HG02970 (cell line): Measurements from ENCODE around the gene CX3CR1.
"Not testable (repeated sequence)": the region's sequence is repeated elsewhere in the genome, so short reads cannot be mapped to it uniquely, and the experiment has no call there.

Source experiments
- ATAC-seq: cut with Tn5 transposase; IDR thresholded peaks from one replicate; pipeline ENCODE4 v1.9.1; 2021; ENCODE audit warnings: mild to moderate bottlenecking, moderate library complexity, moderate number of reproducible peaks; ENCODE audit not compliant: unreplicated experiment, low FRiP score

The CX3CR1 gene

DNA sequence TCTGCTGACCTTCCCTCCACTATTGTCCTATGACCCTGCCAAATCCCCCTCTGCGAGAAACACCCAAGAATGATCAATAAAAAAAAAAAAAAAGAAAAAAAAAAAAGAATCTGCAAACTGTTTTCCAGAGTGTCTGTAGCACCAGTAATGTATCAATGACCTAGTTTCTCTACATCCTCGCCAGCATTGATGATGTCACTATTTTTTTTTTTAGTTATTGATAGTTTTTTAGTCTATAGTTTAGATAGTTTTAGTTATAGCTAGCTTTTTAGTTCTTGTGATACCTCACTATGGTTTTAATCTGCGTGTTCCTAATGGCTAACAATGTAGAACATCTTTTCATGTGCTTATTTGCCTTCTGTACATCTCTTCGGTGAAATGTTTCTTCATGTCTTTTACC is 51.3 kb downstream of the CX3CR1 start:
- ATAC-seq, result no peak

DNA sequence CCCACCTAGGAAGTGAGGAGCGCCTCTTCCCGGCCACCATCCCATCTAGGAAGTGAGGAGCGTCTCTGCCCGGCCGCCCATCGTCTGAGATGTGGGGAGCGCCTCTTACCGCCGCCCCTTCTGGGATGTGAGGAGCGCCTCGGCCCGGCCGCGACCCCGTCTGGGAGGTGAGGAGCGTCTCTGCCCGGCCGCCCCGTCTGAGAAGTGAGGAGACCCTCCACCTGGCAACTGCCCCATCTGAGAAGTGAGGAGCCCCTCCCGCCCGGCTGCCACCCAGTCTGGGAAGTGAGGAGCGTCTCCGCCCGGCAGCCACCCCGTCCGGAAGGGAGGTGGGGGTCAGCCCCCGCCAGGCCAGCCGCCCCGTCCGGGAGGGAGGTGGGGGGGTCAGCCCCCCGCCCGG is 52.2 kb downstream of the CX3CR1 start:
- ATAC-seq, result not testable (repeated sequence)

DNA sequence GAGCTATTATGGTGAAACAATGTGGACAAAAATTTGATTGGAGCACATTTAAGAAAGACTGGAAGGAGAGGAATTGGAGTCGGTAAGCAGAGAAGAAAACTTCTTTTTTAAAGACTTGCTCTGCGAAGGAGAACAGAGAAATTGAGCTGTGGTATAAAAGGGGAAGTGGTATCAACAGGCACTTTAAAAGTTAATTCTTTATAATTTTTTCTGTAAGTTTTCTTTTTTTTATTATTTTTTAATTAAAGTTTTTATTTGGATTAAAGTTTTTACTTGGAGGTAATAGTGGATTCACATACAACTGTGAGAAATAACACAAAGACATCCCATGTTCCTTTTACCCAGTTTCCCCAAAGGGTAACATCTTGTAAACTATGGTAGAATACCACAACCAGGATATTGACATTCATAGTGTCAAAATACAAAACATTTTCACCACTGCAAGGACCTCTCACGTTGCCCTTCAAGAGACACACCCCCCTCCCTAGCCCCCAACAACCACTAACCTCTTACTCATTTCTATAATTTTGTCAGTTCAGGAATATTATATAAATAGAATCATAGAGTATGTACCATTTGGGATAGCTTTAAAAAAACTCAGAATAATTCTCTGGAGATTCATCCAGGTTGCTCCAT is 53.6 kb downstream of the CX3CR1 start:
- no peak for ATAC-seq

DNA sequence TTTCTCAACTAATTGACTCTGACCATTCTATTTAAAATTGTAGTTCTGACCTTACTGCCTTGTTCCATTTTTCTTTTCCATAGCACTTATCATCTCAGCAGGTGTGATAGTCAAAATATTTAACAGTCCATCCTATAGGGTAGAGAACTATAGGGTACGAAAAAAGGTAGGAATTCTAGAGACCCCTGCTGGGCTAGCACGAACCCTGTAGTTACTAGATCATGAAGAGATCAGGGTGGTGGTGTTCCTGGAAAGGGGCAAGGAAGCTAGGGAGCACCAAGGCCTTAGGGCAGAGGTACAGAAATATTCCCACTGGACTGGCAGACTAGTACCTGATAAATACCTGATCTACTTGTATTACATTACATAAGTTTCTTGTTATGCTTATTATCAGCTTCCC is 55.5 kb downstream of the CX3CR1 start:
- no peak for ATAC-seq

DNA sequence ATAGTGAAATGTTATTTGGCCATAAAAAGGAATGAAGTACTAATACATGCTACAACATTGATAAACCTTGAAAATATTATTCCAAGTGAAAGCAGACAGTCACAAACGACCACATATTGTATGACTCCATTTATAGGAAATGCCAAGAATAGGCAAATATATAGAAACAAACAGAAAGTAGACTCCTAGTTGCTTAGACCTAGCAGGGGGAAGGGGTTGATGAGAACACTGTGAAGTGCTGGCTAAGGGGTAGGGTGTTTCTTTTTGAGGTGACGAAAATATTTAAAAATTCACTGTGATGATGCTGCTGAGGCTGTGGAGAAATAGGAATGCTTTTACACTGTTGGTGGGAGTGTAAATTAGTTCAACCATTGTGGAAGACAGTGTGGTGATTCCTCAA is 56.9 kb downstream of the CX3CR1 start:
- ATAC-seq, result no peak

GRCh38 chr3:39222462-39222861 is 57.4 kb downstream of the CX3CR1 start:
- no peak for ATAC-seq

GRCh38 chr3:39221141-39221530 is 58.7 kb downstream of the CX3CR1 start:
- ATAC-seq, result no peak

DNA sequence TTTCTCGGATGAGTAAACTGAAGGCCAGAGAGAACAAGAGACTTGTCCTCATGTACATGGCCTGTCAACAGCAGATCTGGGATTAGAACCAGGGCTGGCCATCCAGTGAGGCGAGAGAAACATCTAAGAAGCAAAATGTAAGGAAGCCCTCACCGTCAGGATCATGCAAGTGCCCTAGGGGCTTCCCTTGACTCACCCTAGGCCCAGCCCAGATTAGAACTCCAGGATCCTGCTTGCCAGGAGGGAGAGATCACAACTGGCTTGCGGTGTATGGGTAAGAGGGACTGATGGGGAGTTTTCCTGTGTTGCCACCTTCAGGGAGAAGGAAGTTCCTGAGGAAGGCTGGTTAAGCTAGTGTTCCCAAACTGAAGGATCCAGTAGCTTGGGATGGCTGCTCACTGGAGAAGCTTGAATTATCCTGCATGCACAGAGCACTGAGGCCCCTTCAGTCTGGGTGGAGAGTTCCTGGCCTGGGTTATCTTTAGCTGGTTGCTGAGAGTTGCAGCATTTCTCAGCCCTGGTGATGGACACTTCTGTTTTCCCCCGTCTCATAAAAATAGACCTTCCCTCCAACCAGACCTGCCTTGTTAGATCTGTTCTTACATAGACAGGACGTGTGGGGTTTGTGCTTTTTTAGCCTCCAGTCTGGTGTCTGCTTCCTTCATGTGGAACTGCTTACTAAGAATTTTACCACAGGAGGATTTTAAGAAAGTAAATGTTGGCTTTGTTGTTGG is 59.3 kb downstream of the CX3CR1 start:
- ATAC-seq, result no peak

- ATAC-seq, result no peak
Measured at GRCh38 chr3:39219702-39220101, 60.1 kb downstream of the CX3CR1 start.

DNA sequence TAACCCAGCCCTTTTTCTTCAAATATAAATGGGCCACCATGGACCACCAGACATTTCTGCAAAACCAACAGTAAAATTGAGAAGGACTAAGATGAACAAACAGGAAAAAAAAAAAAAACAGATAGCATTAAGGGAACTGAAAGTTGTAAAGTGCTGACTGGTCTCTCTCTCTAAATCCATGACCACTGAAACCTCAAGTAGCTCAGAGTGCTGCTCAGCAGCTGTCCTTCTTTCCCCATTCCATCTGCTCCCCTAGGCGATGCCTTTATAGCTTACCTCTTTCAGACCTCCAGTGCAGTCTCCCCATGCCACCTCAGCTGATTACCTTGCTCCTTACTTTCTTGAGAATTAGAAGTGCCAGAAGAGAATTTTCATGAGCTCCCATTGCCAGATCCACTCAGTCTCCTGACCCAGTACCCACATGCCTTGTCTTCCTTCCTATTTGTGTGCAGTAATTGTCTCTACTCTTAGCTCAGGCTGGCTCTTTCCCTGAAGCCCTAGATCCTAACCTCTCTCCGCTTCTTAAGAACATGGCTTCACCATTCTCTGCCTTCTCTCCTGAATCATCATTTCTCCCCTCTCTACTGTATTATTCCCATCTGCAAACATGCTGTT is 63.6 kb downstream of the CX3CR1 start:
- ATAC-seq, result no peak

DNA sequence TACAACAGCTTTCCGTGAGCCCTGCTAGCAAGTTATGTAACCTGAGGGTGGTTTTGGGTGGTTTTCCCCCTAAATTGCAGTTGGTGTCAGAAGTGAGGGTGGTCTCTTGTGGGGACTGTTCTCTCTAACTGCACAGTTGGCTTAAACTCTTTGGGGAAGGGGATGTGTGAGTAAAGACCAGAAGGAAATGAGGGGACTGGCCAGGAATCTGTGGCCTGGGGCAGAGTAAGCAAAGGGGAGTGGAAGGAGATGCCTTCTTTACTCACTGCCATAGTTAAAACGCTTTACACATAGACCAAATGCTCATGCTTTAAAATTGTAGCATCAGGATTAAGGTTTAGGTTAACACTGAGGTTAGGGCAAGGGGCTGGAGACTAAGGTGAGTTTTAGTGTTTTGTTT is 66.2 kb downstream of the CX3CR1 start:
- no peak for ATAC-seq
